Prostate gland (tissue), 2 donors: ENCODE results near the gene BAIAP3. TPM values are rescaled to one million over a fixed set of nuclear protein-coding genes. Genes with fewer than 3 reads are reported as not detected.
A peak's percentile ranks its signal among the peaks of the same experiment; 100 is the strongest.

ENCODE experiments used
- DNase-seq: peaks from one replicate; pipeline ENCODE4 v3.0.0-alpha.2; 2019; ENCODE audit warnings: low spot score
- H3K27ac ChIP-seq, 2 donors: fragments of 200-600 bp; sonication (generic); 2 replicates each; pipeline ENCODE4 v1.5.1; 2017 to 2019
- H3K27me3 ChIP-seq: fragments of 200-600 bp; sonication (generic); replicated peaks from 2 replicates; pipeline ENCODE4 v1.5.1; 2019; ENCODE audit not compliant: insufficient read depth
- H3K36me3 ChIP-seq, 2 donors: fragments of 200-600 bp; sonication (generic); 1 replicate in 1 of 2; 2 replicates in 1 of 2; pipeline versions ENCODE4 v1.5.1 to v1.8.1; 2017 to 2019
- H3K4me1 ChIP-seq: fragments of 200-600 bp; sonication (generic); replicated peaks from 2 replicates; pipeline ENCODE4 v1.5.1; 2019
- H3K4me3 ChIP-seq, 2 donors: fragments of 200-600 bp; sonication (generic); 2 replicates each; pipeline ENCODE4 v1.5.1; 2017 to 2019
- H3K9me3 ChIP-seq: fragments of 200-600 bp; sonication (generic); 2 replicates; pipeline ENCODE4 v1.5.1; 2017
- POLR2A ChIP-seq: fragments of 450-650 bp; IDR thresholded peaks from one replicate; pipeline ENCODE4 v1.6.1; 2016; ENCODE audit warnings: antibody characterized with exemption, mild to moderate bottlenecking
- POLR2AphosphoS5 ChIP-seq: sonication (generic); formaldehyde crosslinking; IDR thresholded peaks from one replicate; pipeline ENCODE4 v1.6.1; 2017; ENCODE audit warnings: antibody characterized with exemption
- WGBS: methylation state at CpG from one replicate; pipeline ENCODE4 v1.1.5; 2018; 5-methylcytosine and 5-hydroxymethylcytosine counted together
- intact Hi-C: fragments of 100-400 bp; cut with DNase I; formaldehyde crosslinking; loops from one replicate; pipeline ENCODE4 v1.14.2; 2022
- total RNA-seq, 2 donors: library from RNA; depleted of rRNA; stranded (reverse); fragments of >200 nt; gene quantifications; one replicate each; pipeline ENCODE4 v1.1.0, GENCODE V29; 2016
- TF ChIP-seq, protein P1 (sequence below), 4 experiments: fragments of 200-600 bp in 2 of 4; fragments of 450-650 bp in 2 of 4; sonication (generic) in 2 of 4; IDR thresholded peaks; 1 replicate in 3 of 4; 2 replicates in 1 of 4; pipeline ENCODE4 v1.5.1; 2016 to 2019; ENCODE audit warnings: antibody characterized with exemption in 4 of 4, mild to moderate bottlenecking in 2 of 4, moderate library complexity in 2 of 4

The BAIAP3 gene
- total RNA-seq, 2 donors from 2014 or later = 12.1 to 41.6 TPM

DNA sequence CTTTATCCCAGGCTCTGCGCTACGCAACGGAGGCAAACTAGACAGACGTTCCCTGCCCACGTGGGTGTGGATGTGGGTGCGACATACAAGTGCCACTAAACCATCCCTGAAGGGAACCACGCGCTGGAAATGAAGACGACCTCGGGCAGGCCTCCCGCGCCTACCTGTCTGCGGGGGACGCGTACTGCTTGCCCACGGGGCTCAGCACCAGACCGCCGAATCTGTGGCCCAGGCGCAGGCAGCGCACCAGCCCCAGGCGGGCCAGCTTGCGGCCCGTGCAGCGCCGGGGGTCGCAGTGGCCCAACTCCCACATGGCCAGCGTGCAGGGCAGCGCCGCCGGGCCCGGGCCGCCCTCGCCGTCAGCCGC, 17.8 kb downstream of the BAIAP3 start:
- Histone ChIP-seq H3K36me3 (peaks cover 0 to 10% of the 10 kb centered on the region in 2 donors), H3K9me3 (no peaks in the 10 kb centered on the region), H3K27me3 (no peaks in the 10 kb centered on the region), H3K27ac (peak overlapping the region in 1 of 2 donors; percentile 64), H3K4me1 (peaks cover 11% of the 10 kb centered on the region), H3K4me3 (peak overlapping the region; percentile 95 to 96)
- DNase-seq = no peak
- intact Hi-C loops = no loop called here
- WGBS = under 1% methylated on average over 29 of the region's 35 CpGs
- TF ChIP-seq, protein P1, sequence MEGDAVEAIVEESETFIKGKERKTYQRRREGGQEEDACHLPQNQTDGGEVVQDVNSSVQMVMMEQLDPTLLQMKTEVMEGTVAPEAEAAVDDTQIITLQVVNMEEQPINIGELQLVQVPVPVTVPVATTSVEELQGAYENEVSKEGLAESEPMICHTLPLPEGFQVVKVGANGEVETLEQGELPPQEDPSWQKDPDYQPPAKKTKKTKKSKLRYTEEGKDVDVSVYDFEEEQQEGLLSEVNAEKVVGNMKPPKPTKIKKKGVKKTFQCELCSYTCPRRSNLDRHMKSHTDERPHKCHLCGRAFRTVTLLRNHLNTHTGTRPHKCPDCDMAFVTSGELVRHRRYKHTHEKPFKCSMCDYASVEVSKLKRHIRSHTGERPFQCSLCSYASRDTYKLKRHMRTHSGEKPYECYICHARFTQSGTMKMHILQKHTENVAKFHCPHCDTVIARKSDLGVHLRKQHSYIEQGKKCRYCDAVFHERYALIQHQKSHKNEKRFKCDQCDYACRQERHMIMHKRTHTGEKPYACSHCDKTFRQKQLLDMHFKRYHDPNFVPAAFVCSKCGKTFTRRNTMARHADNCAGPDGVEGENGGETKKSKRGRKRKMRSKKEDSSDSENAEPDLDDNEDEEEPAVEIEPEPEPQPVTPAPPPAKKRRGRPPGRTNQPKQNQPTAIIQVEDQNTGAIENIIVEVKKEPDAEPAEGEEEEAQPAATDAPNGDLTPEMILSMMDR (IDR thresholded peaks at IDR 0.05) = no peak
- TF ChIP-seq POLR2A (no peak), POLR2AphosphoS5 (no peak)

DNA sequence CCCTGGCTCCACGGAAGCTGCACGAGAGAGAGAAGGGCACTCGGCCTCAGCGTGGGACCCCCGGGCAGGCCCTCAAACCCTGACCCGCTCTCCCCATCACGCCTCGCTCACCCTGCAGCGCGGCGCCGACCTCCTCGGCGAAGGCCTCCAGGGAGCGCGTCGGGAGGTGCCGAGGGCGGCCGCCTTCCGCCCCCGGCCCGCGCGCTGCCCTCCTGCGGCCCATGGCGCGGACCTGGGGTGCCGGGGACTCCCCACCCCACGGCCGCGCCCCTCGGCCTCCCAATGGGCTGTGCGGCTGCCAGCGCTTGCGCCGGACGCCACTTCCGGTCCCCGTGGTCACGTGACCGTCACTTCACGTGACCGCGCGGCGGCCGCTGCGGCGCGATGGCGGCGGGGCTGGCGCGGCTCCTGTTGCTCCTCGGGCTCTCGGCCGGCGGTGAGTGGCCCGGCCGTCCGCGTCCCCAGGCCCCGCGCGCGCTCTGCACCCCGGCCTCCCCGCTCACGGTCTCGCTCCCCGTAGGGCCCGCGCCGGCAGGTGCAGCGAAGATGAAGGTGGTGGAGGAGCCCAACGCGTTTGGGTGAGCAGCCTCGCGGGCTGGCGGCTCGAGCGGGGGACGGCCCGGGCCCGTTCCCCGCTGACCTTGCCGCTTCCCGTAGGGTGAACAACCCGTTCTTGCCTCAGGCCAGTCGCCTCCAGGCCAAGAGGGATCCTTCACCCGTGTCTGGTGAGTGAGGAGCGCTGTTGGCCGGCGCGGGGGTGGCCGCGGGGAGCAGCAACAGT, 18.3 kb downstream of the BAIAP3 start, which contains the start of the genes GNPTG and TSR3:
Gene GNPTG, plus strand, starts transcription at position 350 of the 781 bp plus-strand sequence. Its CDS starts 35 bp downstream, at position 385.
Gene TSR3, minus strand, starts transcription at position 297 of the 781 bp plus-strand sequence. Its CDS starts 74 bp downstream, at position 223.
- H3K9me3 ChIP-seq = no peaks in the 10 kb centered on the region
- peaks cover 0 to 10% of the 10 kb centered on the region in 2 donors for H3K36me3 ChIP-seq
- H3K4me3 ChIP-seq = peak within 1 kb of the TSS; percentile 95 to 96
- H3K27ac ChIP-seq = peak within 1 kb of the TSS in 1 of 2 donors; percentile 64
- H3K4me1 ChIP-seq = peaks cover 11% of the 10 kb centered on the region
- DNase-seq = peak; percentile 68
- 0% methylated on average over 29 of the region's 98 CpGs for WGBS
- intact Hi-C loops = no loop called here
- TF ChIP-seq, protein P1 (IDR thresholded peaks at IDR 0.05) = peak in 2 of 4 experiments; percentile 24 to 32
- TF ChIP-seq POLR2A (peak; percentile 67), POLR2AphosphoS5 (peak; percentile 93)
- H3K27me3 ChIP-seq = no peaks in the 10 kb centered on the region

DNA sequence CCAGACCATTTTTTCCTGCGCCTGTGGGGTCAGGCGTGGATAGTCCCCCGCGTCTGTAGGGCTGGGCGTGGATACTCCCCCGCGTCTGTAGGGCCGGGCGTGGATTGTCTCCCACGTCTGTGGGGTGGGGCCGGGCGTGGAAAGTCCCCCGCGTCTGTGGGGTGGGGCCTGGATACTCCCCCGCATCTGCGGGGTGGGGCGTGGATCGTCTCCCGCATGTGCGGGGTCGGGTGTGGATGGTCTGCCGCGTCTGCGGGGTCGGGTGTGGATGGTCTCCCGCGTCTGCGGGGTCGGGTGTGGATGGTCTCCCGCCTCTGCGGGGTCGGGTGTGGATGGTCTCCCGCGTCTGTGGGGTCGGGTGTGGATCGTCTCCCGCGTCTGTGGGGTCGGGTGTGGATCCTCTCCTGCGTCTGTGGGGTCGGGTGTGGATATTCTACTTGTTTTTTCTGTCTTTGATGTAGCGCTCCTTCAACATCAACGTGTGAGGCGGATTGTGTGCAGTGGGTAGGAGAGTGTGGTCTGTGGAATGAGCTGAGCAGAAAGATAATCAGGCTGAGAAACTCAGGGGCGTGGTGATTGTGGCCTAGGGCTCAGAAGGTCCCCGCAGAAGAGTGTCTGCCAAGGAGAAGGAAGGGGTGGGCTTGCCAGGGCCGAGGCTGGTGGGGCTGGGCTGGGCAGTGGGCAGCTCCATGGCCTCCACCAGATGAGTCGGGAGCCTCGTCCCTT, 21.5 kb downstream of the BAIAP3 start:
- H3K4me1 ChIP-seq = peaks cover 11% of the 10 kb centered on the region
- 87% methylated on average over 49 of the region's 49 CpGs for WGBS
- H3K36me3 ChIP-seq = no peaks in the 10 kb centered on the region
- intact Hi-C loops = loop anchor here (5.0 kb wide), 1 partner anchor 52 kb away; no protein-coding TSS in a partner anchor
- no peaks in the 10 kb centered on the region for H3K27me3 ChIP-seq
- no peak overlapping the region for H3K4me3 ChIP-seq
- no peak for DNase-seq
- no peaks in the 10 kb centered on the region for H3K9me3 ChIP-seq
- H3K27ac ChIP-seq = no peak overlapping the region
- TF ChIP-seq, protein P1 (IDR thresholded peaks at IDR 0.05) = no peak
- no peak for TF ChIP-seq POLR2A
- no peak for TF ChIP-seq POLR2AphosphoS5

DNA sequence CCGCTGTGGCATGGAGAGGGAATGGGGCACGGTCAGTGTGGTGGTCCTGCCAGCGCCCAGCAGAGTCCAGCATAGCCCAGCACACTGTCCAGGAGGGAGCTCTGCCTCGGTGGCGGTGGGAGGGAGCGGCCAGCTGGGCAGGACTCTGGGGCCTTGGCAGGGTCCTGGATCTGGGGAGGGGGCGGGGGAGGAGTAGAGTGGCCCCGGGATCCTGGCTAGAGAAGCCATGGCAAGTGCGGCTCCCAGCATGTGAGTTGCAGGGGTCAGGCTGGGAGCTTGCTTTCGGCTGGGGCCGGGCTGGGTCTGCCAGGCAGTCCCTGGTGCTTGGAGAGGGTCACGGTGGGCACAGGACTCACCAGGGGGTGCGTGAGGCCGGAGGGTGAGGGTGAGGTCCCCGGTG, 22.1 kb downstream of the BAIAP3 start:
- 72% methylated on average over 14 of the region's 15 CpGs for WGBS
- no peak overlapping the region for H3K4me3 ChIP-seq
- peaks cover 10% of the 10 kb centered on the region for H3K4me1 ChIP-seq
- intact Hi-C loops = loop anchor here (5.0 kb wide), 1 partner anchor 52 kb away; no protein-coding TSS in a partner anchor
- TF ChIP-seq POLR2AphosphoS5 (no peak), POLR2A (no peak)
- TF ChIP-seq, protein P1 (IDR thresholded peaks at IDR 0.05) = no peak
- no peaks in the 10 kb centered on the region for H3K36me3 ChIP-seq
- DNase-seq = no peak
- no peaks in the 10 kb centered on the region for H3K27me3 ChIP-seq
- no peaks in the 10 kb centered on the region for H3K9me3 ChIP-seq
- no peak overlapping the region for H3K27ac ChIP-seq
